ENCODE results near the gene KNDC1. TPM values are rescaled to one million over a fixed set of nuclear protein-coding genes. Genes with fewer than 3 reads are reported as not detected.
"Not testable (repeated sequence)": the region's sequence is repeated elsewhere in the genome, so short reads cannot be mapped to it uniquely, and the experiment has no call there.

Gene KNDC1
- total RNA-seq, 2 donors from 2014 or later = 0.05 to 0.36 TPM

DNA sequence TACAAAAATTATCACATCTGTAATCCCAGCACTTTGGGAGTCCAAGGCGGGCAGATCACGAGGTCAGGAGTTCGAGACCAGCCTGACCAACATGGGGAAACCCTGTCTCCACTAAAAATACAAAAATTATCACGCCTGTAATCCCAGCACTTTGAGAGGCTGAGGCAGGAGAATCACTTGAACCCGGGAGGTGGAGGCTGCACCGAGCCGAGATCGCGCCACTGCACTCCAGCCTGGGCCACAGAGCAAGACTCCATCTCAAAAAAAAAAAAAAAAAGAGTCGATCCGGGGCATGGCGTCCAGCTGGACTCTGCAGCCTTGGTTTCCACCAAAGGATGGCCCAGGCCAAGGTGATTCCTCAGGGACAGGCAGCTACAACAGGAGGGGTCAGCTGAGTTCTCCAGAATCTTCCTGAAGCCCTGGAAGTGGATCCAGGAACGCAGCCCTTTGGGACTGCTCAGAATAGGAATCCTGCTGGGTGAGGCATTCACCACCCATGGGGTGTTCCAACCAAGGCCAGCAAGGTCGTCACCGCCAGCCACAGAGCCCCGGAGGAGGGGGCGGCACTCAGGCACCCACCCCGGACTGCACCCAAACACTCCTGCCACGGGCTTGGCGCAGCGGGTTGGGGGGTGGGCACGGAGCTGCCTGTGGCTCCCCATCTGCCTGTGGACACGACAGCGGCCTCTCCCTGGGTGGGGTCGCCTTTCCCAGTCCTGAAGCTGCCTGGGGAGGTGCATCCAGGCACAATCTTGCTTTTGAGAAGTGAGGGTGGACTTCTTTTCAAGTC is 58.0 kb downstream of the KNDC1 start:
- Mint-ChIP-seq H3K4me1 (ENCODE audit: low read depth in 2 of 2) (no peaks in the 10 kb centered on the region), H3K9me3 (no peaks in the 10 kb centered on the region)

DNA sequence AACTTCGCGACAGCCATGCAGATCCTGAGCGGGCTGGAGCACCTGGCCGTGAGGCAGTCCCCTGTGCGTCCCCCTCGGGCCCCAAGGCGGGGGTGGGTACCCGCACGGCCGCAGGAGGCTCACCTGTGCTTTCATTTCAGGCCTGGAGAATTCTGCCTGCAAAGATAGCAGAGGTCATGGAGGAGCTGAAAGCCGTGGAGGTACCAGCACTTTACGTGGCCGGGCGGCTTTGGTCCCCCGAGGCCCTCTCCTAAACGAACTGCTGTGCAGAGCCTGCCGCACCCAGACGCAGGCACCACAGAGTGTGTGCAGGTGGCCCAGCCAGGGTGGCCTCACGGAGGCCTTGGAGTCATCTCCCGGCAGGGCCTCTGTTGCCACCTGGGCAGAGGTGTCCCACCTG is 58.9 kb downstream of the KNDC1 start:
- ATAC-seq (no peak), DNase-seq (ENCODE audit: low spot score) (no peak)
- H3K36me3 Mint-ChIP-seq = no peaks in the 10 kb centered on the region
- H3K4me1 Mint-ChIP-seq (ENCODE audit: low read depth in 2 of 2) = no peaks in the 10 kb centered on the region
- no peak overlapping the region for H3K4me3 Mint-ChIP-seq
- H3K27me3 Mint-ChIP-seq = peaks cover 8 to 10% of the 10 kb centered on the region in 2 donors
- no peaks in the 10 kb centered on the region for H3K9me3 Mint-ChIP-seq
- H3K27ac Mint-ChIP-seq = no peak overlapping the region

More for the DNA sequence above, 58.0 kb downstream of the KNDC1 start:
- no peak overlapping the region for H3K27ac Mint-ChIP-seq
- ATAC-seq (peak in 1 of 2 donors; percentile 10), DNase-seq (ENCODE audit: low spot score) (no peak)
- no peak overlapping the region for H3K4me3 Mint-ChIP-seq
- no peaks in the 10 kb centered on the region for H3K36me3 Mint-ChIP-seq
- peaks cover 8 to 9% of the 10 kb centered on the region in 2 donors for H3K27me3 Mint-ChIP-seq

DNA sequence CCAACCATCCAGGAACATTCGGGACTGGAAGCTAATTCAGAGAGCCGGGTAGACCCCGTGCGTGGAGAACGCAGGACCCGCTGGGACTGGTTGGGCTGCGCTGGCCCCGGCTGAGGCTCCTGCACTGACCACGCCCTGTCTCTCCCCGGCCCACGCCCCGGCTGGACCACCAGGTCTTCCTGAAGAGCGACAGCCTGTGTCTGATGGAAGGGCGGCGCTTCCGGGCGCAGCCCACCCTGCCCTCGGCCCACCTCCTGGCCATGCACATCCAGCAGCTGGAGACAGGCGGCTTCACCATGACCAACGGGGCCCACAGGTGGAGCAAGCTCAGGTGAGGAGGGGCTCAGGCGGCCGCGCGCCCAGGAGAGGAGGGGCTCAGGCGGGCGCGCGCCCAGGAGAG is 59.8 kb downstream of the KNDC1 start:
- Mint-ChIP-seq H3K9me3 (no peaks in the 10 kb centered on the region), H3K27ac (no peak overlapping the region), H3K4me1 (ENCODE audit: low read depth in 2 of 2) (no peaks in the 10 kb centered on the region), H3K4me3 (no peak overlapping the region), H3K27me3 (peaks cover 8 to 10% of the 10 kb centered on the region in 2 donors), H3K36me3 (no peaks in the 10 kb centered on the region)
- no peak for ATAC-seq
- no peak for DNase-seq (ENCODE audit: low spot score)

DNA sequence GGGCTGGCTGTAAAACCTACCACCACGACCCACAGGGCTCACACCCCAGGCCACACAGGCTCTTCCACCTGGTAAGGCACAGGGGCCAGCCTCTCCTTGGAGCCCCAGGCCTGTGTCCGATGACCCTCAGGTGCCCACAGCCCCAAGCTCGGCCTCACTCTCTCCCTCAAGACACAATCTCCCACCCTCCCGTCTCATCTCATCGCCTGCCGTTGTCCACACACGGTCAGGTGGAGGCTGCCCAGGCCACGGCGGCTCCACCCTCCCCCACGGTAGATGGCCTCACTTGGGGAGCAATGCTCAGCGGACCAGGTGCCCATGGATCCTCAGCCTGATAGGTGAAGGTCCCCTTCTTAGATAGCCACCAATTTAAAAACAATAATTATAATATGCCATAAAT is 61.3 kb downstream of the KNDC1 start:
- DNase-seq (ENCODE audit: low spot score) (no peak), ATAC-seq (peak; percentile 15 to 16)
- H3K36me3 Mint-ChIP-seq = no peaks in the 10 kb centered on the region
- no peak overlapping the region for H3K4me3 Mint-ChIP-seq
- peaks cover 0 to 2% of the 10 kb centered on the region in 2 donors for H3K4me1 Mint-ChIP-seq (ENCODE audit: low read depth in 2 of 2)
- peaks cover 8 to 10% of the 10 kb centered on the region in 2 donors for H3K27me3 Mint-ChIP-seq
- H3K9me3 Mint-ChIP-seq = no peaks in the 10 kb centered on the region
- H3K27ac Mint-ChIP-seq = no peak overlapping the region

DNA sequence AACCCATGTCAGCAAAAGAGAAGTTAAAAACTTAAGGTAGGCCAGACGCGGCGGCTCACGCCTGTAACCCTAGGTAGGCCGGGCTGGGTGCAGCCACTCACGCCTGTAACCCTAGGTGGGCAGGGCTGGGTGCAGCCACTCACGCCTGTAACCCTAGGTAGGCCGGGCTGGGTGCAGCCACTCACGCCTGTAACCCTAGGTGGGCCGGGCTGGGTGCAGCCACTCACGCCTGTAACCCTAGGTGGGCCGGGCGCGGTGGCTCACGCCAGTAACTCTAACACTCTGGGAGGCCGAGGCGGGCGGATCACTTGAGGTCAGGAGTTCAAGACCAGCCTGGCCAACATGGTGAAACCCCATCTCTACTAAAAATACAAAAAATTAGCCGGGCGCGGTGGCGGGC is 61.7 kb downstream of the KNDC1 start:
- H3K4me3 Mint-ChIP-seq; H3K9me3 Mint-ChIP-seq; ATAC-seq; H3K27ac Mint-ChIP-seq; H3K36me3 Mint-ChIP-seq; H3K4me1 Mint-ChIP-seq (ENCODE audit: low read depth in 2 of 2); DNase-seq (ENCODE audit: low spot score): not testable (repeated sequence)
- peaks cover 8 to 15% of the 10 kb centered on the region in 2 donors for H3K27me3 Mint-ChIP-seq

DNA sequence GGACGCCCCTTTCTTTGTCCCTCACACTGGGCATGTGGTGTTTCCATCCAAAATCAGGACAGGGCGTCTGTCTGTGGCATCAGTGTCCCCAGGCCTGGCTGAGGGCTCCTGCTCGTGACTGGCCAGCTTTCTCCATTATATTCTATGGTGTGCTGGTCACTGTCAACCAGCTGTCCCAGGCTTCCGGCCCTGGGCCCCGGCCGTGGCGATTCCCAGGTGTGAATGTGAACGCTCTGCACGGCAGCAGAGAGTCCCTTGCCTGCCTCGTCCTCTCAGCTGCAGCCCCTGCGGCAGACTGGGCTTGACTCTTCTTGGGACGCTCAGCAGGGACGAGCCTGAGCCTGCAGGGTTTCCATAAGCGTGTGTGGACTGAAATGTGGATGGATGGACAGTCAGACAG is 64.1 kb downstream of the KNDC1 start:
- Mint-ChIP-seq H3K27ac (no peak overlapping the region), H3K27me3 (peaks cover 19 to 27% of the 10 kb centered on the region in 2 donors), H3K9me3 (no peaks in the 10 kb centered on the region), H3K36me3 (no peaks in the 10 kb centered on the region), H3K4me1 (ENCODE audit: low read depth in 2 of 2) (peaks cover 0 to 5% of the 10 kb centered on the region in 2 donors), H3K4me3 (no peak overlapping the region)
- no peak for DNase-seq (ENCODE audit: low spot score)
- no peak for ATAC-seq

DNA sequence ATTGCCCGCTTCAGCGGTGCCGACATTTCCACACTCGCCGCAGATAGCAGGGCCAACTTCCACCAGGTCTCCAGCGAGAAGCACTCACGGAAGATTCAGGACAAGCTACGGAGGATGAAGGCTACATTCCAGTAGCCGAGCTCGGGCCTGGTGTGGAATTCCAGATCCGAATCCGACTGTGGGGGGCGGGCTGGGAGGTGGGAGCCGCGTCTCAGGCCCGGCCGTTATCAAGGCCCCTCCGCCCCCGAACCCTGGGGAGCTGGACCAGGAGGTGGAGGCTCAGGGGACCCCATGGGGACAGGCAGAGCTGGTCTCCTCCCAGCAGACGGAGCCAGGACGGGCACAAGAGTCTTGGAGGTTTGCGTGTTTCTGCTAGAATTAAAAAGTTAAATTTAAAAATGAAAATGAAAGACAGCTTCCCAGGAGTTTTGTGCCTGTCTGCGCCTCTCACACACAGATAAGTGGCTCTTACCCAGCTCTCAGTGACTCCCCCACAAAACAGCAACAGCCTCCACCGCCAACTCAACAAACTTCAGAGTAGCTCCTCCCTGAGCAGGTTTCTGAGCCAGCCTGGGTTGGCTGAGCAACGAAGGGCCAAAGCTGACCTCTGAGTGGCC is 64.8 kb downstream of the KNDC1 start:
- H3K27ac Mint-ChIP-seq = no peak overlapping the region
- H3K4me1 Mint-ChIP-seq (ENCODE audit: low read depth in 2 of 2) = peaks cover 0 to 9% of the 10 kb centered on the region in 2 donors
- peak in 1 of 2 donors; percentile 8 for ATAC-seq
- H3K36me3 Mint-ChIP-seq = no peaks in the 10 kb centered on the region
- no peak overlapping the region for H3K4me3 Mint-ChIP-seq
- no peaks in the 10 kb centered on the region for H3K9me3 Mint-ChIP-seq
- no peak for DNase-seq (ENCODE audit: low spot score)
- peaks cover 24 to 31% of the 10 kb centered on the region in 2 donors for H3K27me3 Mint-ChIP-seq

DNA sequence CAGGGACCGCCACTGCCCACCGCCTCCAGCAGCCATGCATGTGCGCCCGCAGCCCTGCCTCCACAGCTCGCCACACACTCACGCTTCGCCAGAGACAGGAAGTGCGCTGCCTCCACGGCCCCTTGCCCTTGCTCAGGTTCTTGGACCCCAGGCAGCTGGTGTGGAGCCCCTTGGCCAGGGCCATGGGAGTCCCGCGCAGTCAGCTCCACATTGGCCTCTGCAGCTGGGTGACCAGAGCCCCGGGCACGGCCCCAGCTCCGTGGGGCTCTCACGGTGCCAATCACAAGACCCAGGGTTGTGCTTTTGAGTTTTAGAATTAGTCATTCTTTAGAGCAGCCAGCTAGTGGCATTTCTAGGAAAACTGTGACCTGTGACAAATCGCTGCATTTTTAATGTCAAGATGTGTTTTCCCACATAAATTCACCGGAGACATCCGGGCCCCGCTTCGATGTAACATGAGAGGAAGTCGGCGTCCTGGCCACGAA is 65.7 kb downstream of the KNDC1 start:
- H3K4me3 Mint-ChIP-seq = no peak overlapping the region

DNA sequence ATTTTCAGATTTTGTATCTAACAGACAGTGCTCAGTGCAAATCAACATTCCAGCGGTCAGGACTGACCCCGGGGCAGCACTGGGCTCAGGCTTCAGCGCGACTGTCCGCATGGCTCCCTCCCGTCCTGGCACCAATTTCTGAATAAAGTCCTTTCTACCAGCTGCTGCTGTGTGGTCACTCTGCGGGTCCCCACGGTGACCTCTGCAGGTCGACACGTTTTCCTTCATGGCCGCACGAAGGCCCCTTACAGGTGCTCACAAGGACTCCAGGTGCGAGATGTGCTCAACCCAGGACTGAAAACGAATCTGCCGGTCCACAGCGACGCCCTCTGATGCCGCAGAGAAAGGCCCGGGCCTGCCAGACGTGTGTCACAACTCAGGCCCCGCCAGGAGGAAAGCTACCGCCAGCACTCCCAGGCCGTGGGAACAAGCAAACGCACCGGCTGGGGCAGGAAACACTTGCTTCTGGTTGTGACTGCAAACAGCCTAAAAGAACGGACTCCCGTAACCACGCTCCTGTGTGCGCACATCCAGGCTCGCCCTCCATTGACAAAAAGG is 66.3 kb downstream of the KNDC1 start:
- no peaks in the 10 kb centered on the region for H3K36me3 Mint-ChIP-seq
- H3K27ac Mint-ChIP-seq = no peak overlapping the region
- no peaks in the 10 kb centered on the region for H3K9me3 Mint-ChIP-seq
- no peak for DNase-seq (ENCODE audit: low spot score)
- no peak overlapping the region for H3K4me3 Mint-ChIP-seq
- peaks cover 0 to 9% of the 10 kb centered on the region in 2 donors for H3K4me1 Mint-ChIP-seq (ENCODE audit: low read depth in 2 of 2)
- ATAC-seq = no peak
- H3K27me3 Mint-ChIP-seq = peaks cover 16 to 25% of the 10 kb centered on the region in 2 donors

More for the DNA sequence above, 65.7 kb downstream of the KNDC1 start:
- peaks cover 22 to 31% of the 10 kb centered on the region in 2 donors for H3K27me3 Mint-ChIP-seq
- peaks cover 0 to 9% of the 10 kb centered on the region in 2 donors for H3K4me1 Mint-ChIP-seq (ENCODE audit: low read depth in 2 of 2)
- no peaks in the 10 kb centered on the region for H3K9me3 Mint-ChIP-seq
- DNase-seq (ENCODE audit: low spot score) (no peak), ATAC-seq (peak; percentile 27 to 46)
- no peak overlapping the region for H3K27ac Mint-ChIP-seq
- H3K36me3 Mint-ChIP-seq = no peaks in the 10 kb centered on the region

DNA sequence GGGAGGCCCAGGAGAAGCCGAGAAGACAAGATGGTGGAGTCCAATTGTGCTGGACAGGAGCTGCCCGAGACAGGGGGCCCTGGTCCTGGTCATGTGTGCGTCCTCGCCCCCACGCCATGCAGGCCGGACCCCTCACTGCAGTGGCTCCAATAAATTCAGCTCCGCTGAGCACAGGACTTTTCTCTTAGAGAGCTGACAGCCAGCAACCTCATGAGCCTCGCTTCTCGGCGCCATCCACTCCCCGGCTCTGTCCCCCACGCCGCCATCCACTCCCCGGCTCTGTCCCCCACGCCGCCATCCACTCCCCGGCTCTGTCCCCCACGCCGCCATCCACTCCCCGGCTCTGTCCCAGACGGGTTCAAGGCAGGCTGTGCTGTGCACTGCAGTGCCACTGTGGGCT is 67.2 kb downstream of the KNDC1 start:
- no peaks in the 10 kb centered on the region for H3K9me3 Mint-ChIP-seq
- peaks cover 0 to 9% of the 10 kb centered on the region in 2 donors for H3K4me1 Mint-ChIP-seq (ENCODE audit: low read depth in 2 of 2)
- no peak overlapping the region for H3K4me3 Mint-ChIP-seq
- no peaks in the 10 kb centered on the region for H3K36me3 Mint-ChIP-seq
- no peak for ATAC-seq
- H3K27me3 Mint-ChIP-seq = peaks cover 15 to 29% of the 10 kb centered on the region in 2 donors
- no peak overlapping the region for H3K27ac Mint-ChIP-seq
- DNase-seq (ENCODE audit: low spot score) = no peak

DNA sequence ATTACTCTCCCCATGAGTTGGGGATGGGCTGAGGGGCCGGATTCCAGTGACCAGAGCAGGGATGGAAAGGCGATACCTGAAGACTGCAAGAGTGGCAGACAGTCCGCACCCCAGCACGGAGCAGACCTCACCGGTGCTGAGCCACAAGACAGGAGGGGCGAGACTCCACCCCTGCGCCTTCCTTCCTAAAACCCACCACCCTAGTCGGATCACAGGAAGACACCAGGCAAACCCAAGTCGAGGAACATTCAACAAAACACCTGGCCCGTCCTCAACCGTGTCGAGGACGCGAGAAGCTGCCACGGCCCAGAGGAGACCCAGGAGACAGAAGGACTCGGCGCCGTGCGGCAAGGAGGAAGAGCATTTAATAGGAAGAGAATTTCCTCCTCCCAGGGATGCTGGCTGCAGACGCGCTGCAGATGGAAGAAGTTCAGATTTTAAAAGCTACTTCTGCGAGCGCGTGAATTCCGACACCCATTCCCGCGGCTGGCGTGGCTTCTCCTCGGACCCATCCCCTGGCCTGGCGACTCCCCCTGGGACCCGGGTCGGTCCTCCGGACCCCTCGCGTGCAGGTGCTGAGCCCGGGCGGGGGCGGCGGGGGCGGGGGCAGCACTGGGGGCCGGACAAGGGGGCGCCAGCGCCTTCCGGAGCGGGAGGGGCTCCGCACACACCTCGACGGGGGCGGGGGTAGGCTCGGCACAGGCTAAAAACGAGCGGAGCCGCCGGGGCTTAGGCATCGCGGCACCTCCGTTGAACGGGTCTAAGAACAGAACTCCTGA is 69.4 kb downstream of the KNDC1 start:
- Mint-ChIP-seq H3K4me3 (peak overlapping the region; percentile 8), H3K9me3 (no peaks in the 10 kb centered on the region), H3K4me1 (ENCODE audit: low read depth in 2 of 2) (peaks cover 0 to 9% of the 10 kb centered on the region in 2 donors), H3K27ac (no peak overlapping the region), H3K27me3 (peaks cover 15 to 33% of the 10 kb centered on the region in 2 donors), H3K36me3 (no peaks in the 10 kb centered on the region)
- ATAC-seq (no peak), DNase-seq (ENCODE audit: low spot score) (no peak)

DNA sequence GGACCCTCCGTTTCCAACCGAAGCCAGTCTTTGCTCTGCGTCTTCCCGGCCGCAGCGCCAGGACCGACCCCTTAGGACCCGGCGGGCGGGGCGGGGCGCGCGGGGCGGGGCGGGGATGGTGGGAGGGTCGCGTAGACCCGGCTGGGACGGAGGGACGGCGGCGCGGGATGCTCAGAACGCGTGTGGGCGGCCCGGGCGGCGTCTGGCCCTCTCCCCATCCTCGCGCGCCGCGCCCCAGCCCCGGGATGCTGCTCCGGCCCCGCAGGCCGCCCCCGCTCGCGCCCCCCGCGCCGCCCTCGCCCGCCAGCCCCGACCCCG is 70.0 kb downstream of the KNDC1 start, which contains the start of gene UTF1:
UTF1 (plus strand) TSS at position 174 of the 318 bp plus-strand sequence; CDS start at position 246, 72 bp downstream.
- H3K27ac Mint-ChIP-seq = no peak within 1 kb of the TSS
- peaks cover 15 to 33% of the 10 kb centered on the region in 2 donors for H3K27me3 Mint-ChIP-seq
- peak within 1 kb of the TSS; percentile 8 for H3K4me3 Mint-ChIP-seq
- H3K36me3 Mint-ChIP-seq = no peaks in the 10 kb centered on the region
- H3K4me1 Mint-ChIP-seq (ENCODE audit: low read depth in 2 of 2) = peaks cover 0 to 9% of the 10 kb centered on the region in 2 donors
- H3K9me3 Mint-ChIP-seq = no peaks in the 10 kb centered on the region
- DNase-seq (ENCODE audit: low spot score) = no peak
- ATAC-seq = no peak

DNA sequence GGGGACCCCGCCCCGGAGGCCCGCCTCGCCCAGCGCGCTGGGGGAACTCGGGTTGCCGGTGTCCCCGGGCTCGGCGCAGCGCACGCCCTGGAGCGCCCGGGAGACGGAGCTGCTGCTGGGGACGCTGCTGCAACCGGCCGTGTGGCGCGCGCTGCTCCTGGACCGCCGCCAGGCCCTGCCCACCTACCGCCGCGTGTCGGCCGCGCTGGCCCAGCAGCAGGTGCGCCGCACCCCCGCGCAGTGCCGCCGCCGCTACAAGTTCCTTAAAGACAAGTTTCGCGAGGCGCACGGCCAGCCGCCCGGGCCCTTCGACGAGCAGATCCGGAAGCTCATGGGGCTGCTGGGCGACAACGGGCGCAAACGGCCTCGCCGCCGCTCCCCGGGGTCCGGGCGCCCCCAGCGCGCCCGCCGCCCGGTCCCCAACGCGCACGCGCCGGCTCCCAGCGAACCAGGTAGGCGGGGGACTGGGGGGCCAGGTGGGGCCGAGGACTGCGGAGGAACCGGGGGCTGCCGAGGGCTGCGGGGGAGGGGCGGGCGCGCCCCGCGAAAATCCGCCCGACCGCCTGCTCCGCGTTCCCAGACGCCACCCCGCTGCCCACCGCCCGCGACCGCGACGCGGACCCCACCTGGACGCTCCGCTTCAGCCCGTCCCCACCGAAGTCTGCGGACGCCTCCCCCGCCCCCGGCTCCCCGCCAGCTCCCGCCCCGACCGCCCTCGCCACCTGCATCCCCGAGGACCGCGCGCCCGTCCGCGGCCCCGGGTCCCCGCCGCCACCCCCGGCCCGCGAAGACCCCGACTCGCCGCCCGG is 70.6 kb downstream of the KNDC1 start:
- Mint-ChIP-seq H3K36me3 (no peaks in the 10 kb centered on the region), H3K4me1 (ENCODE audit: low read depth in 2 of 2) (peaks cover 0 to 11% of the 10 kb centered on the region in 2 donors), H3K4me3 (no peak overlapping the region), H3K27me3 (peaks cover 15 to 33% of the 10 kb centered on the region in 2 donors), H3K9me3 (no peaks in the 10 kb centered on the region), H3K27ac (no peak overlapping the region)
- ATAC-seq (no peak), DNase-seq (ENCODE audit: low spot score) (no peak)
